T-helper 1 cell treated with Interleukin-12 subunit alpha and Interleukin-12 subunit beta and Interleukin-4 antibody, amounts not matched to agents 30 μg/mL and 1 μg/mL, for 36 hours (primary cell): ENCODE results near the gene SLC6A18.

Experiments
- H3K27ac Mint-ChIP-seq: one replicate; pipeline ENCODE4 v1.8.0; 2021; ENCODE audit warnings: mild to moderate bottlenecking, mixed read lengths
- H3K27me3 Mint-ChIP-seq: one replicate; pipeline ENCODE4 v1.8.0; 2021; ENCODE audit warnings: low read depth, mixed read lengths
- H3K36me3 Mint-ChIP-seq: one replicate; pipeline ENCODE4 v1.8.0; 2021; ENCODE audit warnings: low read depth, mixed read lengths
- H3K4me1 Mint-ChIP-seq: one replicate; pipeline ENCODE4 v1.8.0; 2021; ENCODE audit warnings: low read depth, mixed read lengths
- H3K4me3 Mint-ChIP-seq: one replicate; pipeline ENCODE4 v1.8.0; 2021; ENCODE audit warnings: mild to moderate bottlenecking, moderate library complexity, mixed read lengths
- H3K9me3 Mint-ChIP-seq: one replicate; pipeline ENCODE4 v1.8.0; 2021; ENCODE audit warnings: mixed read lengths

The SLC6A18 gene

DNA sequence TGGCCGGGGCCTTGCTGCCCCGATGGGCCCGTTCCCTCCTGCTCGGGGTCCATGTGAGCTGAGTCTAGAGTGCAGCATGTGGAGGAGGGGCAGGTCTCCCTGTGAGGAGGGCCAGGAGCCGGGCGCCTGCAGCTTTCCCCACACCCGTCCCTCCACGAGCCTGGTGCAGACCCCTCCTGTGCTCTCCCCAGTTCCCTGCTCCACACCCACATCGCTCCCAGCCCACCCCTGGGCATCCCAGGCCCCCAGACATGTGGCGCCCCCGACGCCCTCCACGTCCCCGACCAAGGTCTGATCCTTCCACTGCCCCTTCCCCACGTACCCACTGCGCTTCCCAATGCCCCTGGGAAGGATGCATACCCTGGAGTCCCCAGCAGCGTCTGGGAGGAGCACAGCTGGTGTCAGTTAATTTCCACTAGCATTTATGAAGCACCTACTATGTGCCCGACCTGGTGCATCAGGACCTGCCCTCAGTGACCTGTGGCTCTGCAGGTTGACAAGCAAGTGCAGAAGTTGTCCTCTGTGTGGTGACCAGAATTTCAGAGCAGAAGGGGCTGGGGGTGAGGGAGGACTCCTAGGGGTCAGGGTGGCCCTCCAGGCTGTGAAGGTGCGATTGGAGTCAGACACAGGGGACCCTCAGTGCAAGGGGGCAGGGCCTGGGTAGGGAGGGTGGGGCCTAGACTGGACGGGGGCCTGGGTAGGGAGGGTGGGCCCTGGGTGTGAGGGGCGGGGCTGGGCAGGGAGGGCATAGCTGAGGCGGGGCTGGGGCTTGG lies 10.8 kb upstream of the SLC6A18 start:
- Mint-ChIP-seq H3K36me3 (no peaks in the 10 kb centered on the region), H3K27ac (no peak overlapping the region), H3K9me3 (no peaks in the 10 kb centered on the region), H3K4me3 (no peak overlapping the region), H3K4me1 (no peaks in the 10 kb centered on the region), H3K27me3 (no peaks in the 10 kb centered on the region)

DNA sequence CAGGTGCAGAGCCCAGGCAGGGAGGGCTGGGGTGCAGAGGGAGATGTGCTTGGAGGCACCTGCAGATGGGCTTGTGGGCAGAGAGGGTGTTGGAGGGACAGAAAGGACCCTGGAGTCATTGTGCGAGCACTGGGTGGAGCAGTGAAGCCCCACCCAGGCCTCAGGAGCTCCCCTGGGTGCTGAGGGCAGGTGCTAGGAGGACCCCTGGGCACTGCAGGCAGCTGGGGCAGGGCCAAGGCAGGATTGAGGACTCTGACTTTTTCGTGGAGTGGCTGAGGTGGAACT lies 10.3 kb upstream of the SLC6A18 start:
- Mint-ChIP-seq H3K36me3 (no peaks in the 10 kb centered on the region), H3K27ac (no peak overlapping the region), H3K4me3 (no peak overlapping the region), H3K27me3 (no peaks in the 10 kb centered on the region), H3K4me1 (no peaks in the 10 kb centered on the region), H3K9me3 (no peaks in the 10 kb centered on the region)

DNA sequence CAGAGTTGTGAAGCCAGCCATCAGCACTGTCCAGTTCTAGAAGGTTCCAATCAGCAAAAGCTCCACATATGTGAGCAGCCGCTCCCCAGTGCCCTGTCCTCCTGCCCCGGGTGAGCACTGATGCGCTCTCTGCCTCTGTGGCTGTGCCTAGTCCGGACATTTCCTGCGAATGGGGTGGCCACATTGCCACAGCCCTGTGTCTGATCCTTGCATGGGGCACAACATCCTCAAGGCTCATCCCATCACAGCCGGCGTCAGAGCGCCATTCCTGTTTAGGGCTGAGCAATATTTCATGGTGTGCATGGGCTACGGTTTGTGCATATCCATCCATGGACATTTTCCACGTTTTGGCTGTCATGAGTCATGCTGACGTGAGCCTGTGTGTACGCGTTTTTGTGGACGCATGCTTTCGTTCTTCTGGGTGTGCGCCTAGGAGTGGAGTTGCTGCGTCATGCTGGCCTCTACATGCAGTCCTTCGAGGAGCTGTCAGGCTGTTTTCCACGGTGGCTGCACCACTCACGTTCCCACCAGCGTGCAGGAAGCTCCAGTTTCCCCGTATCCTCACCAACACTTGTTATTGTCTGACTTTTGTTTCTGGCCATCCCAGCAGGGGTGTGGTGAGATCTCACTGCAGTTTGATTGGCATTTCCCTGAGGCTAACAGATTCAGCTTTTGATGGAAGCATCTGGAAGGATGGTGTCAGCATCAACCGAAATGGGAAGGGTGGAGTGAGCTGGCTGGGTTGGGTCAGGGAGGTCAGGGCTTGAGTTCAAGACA lies 9.7 kb upstream of the SLC6A18 start:
- Mint-ChIP-seq H3K4me1 (no peaks in the 10 kb centered on the region), H3K27me3 (no peaks in the 10 kb centered on the region), H3K4me3 (no peak overlapping the region), H3K27ac (no peak overlapping the region), H3K9me3 (no peaks in the 10 kb centered on the region), H3K36me3 (no peaks in the 10 kb centered on the region)

DNA sequence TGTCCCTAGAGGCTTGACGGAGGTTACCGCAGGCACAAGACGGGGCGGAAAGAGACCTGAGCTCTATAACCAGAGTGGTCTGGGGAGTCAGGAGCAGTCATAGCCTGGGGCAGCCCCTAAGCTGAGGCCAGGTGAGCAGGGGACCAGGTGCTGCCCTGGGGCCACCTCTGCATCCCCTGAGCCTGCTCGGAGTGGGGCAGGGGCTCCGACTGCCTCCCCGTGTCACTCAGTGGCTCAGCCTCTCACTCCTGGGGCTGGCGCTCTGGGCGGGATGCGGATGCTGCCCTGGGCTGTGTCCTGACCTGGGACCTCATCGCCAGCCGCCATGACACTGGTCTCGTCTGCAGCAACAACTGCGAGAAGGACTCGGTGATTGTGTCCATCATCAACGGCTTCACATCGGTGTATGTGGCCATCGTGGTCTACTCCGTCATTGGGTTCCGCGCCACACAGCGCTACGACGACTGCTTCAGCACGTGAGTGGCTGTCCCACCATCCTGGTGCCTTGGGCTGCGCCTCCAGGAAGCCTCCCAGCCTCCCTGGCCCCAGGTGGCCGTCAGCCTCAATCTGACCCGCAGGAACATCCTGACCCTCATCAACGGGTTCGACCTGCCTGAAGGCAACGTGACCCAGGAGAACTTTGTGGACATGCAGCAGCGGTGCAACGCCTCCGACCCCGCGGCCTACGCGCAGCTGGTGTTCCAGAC lies 8.8 kb upstream of the SLC6A18 start:
- H3K27ac Mint-ChIP-seq: no peak overlapping the region
- no peaks in the 10 kb centered on the region for H3K27me3 Mint-ChIP-seq

DNA sequence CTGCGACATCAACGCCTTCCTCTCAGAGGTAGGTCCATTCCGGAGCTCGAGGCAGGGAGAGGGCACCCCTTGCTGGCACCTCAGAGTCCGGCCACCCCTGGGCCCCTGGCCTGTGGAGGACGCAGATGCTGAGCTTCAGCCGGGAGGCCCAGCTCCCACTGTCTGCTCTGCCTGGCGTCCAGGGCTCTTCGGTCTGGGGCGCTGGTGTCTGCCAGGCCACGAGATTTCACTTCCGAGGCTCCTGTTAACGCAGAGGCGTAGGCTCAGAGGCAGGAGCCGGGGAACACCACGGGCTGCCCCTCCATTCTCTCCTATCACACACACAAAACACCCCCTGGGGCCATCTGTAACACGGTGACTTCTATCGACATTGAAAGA lies 8.3 kb upstream of the SLC6A18 start:
- no peaks in the 10 kb centered on the region for H3K36me3 Mint-ChIP-seq
- peaks cover under 1% of the 10 kb centered on the region for H3K9me3 Mint-ChIP-seq
- no peaks in the 10 kb centered on the region for H3K4me1 Mint-ChIP-seq
- H3K27ac Mint-ChIP-seq: no peak overlapping the region
- H3K4me3 Mint-ChIP-seq: no peak overlapping the region
- H3K27me3 Mint-ChIP-seq: no peaks in the 10 kb centered on the region

More for the DNA sequence above, 8.8 kb upstream of the SLC6A18 start:
- Mint-ChIP-seq H3K36me3 (no peaks in the 10 kb centered on the region), H3K4me1 (no peaks in the 10 kb centered on the region), H3K9me3 (no peaks in the 10 kb centered on the region), H3K4me3 (no peak overlapping the region)

DNA sequence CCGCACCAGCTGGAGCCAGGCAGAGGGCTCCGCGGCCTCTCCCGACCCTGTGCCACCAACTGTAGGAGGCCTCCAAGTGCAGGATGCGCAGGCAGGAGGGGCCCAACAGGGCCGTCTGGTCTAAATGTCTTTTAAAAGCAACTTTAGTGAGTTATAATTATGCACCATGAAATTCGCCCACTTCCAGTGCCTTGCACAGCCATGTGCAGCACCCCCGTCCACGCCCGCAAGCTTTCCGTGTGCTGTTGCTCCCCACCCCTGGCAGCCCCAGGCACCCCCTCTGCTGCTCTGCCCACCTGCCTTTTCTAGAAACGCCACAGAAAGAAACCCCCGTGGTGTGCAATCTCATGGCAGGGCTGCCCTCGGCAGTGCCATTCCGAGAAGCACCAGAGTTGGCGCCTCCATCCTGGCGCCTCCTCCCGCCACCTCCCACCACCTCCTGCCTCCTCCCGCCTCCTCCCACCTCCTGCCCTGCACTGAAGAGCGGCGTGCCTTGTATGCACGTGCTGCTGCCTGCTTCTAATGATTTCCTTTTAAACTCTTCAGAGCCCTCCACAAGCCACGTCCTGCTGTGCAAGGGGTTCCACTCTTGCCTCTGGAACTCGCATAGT lies 7.5 kb upstream of the SLC6A18 start:
- Mint-ChIP-seq H3K4me3 (no peak overlapping the region), H3K27me3 (no peaks in the 10 kb centered on the region), H3K36me3 (no peaks in the 10 kb centered on the region), H3K4me1 (no peaks in the 10 kb centered on the region), H3K9me3 (peaks cover 8% of the 10 kb centered on the region), H3K27ac (no peak overlapping the region)

DNA sequence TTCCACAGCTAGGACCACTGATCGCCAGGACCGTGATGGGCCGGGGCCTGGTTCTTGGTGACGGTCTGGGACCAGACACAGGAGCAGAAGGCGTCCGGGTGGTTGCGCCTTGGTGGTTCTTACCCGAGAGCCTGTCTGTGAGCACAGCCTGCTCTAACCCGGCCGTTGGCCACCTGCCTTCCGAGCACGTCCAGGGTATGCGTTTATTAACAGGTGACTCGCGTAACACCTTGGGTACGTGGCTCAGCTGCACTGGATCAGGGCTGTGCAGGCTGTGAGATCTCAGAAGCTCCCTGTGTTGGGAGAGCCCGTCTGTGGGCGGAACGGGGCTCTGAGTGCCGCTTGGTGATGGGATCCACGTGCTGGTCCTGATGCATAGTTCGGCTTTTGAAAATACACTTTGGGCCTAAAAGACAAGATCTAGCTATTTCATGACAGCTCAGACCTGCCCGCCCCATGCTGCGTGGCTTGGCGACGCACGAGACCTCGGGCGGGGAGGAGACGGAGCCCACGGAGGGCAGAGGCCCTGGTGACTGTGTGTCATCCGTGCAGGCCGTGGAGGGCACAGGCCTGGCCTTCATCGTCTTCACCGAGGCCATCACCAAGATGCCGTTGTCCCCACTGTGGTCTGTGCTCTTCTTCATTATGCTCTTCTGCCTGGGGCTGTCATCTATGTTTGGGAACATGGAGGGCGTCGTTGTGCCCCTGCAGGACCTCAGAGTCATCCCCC lies 6.7 kb upstream of the SLC6A18 start:
- no peaks in the 10 kb centered on the region for H3K4me1 Mint-ChIP-seq
- no peak overlapping the region for H3K4me3 Mint-ChIP-seq
- peaks cover 8% of the 10 kb centered on the region for H3K9me3 Mint-ChIP-seq
- H3K36me3 Mint-ChIP-seq: no peaks in the 10 kb centered on the region
- no peak overlapping the region for H3K27ac Mint-ChIP-seq
- H3K27me3 Mint-ChIP-seq: no peaks in the 10 kb centered on the region

DNA sequence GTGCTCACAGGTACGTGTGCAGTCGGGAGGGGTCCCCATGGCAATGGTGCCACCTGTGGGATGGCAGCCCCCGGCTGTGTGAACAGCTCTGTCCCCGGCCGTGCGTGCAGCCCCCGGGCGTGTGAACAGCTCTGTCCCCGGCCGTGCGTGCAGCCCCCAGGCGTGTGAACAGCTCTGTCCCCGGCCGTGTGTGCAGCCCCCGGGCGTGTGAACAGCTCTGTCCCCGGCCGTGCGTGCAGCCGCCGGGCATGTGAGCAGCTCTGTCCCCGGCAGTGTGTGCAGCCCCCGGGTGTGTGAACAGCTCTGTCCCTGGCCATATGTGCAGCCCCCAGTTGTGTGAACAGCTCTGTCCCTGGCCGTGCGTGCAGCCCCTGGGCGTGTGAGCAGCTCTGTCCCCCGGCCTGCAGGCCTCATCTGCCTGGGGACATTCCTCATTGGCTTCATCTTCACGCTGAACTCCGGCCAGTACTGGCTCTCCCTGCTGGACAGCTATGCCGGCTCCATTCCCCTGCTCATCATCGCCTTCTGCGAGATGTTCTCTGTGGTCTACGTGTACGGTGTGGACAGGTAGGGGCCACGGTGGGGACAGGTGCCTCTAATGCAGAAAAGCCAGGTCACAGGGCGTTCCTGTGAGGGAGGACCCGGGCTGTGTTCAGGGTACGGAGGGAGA lies 5.9 kb upstream of the SLC6A18 start:
- no peaks in the 10 kb centered on the region for H3K4me1 Mint-ChIP-seq
- H3K9me3 Mint-ChIP-seq: peaks cover 8% of the 10 kb centered on the region
- H3K4me3 Mint-ChIP-seq: no peak overlapping the region
- no peaks in the 10 kb centered on the region for H3K36me3 Mint-ChIP-seq
- no peak overlapping the region for H3K27ac Mint-ChIP-seq
- no peaks in the 10 kb centered on the region for H3K27me3 Mint-ChIP-seq

DNA sequence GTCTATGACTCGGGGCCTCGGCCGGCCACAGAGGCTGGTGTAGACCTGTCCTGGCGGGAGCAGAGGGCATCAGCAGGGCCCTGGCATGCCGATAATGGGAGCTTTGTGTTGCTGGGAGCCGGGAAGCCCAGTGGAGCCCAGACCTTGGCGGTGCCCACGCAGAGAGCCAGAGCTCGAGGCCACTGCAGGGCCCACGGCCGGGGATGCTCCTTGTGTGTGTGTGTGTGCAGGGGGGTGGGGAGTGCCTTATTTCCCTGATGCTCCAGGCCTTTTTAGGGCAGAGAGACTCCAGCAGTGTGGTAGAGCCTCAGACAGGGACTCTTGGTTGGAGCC lies 5.4 kb upstream of the SLC6A18 start:
- Mint-ChIP-seq H3K27ac (no peak overlapping the region), H3K4me3 (no peak overlapping the region), H3K36me3 (no peaks in the 10 kb centered on the region), H3K4me1 (no peaks in the 10 kb centered on the region), H3K9me3 (peaks cover 8% of the 10 kb centered on the region), H3K27me3 (no peaks in the 10 kb centered on the region)

DNA sequence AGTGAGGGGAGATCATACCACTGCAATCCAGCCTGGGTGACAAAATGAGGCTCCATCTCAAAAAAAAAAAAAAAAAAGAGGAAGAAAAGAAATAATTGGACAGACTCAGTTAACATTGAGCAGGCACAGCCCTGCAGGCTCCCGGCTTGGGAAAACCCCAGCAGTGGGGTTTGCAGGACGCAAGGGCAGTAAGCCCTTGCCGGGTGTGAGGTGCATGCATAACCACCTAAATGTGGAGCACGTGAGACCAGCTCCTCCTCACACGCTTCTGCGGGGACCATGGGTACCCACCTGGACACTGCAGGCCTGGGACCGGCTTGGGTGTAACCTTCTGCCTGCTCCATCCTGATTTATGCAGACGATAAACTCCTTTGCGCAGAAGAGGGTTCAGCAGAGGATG lies 4.8 kb upstream of the SLC6A18 start:
- H3K36me3 Mint-ChIP-seq: no peaks in the 10 kb centered on the region
- no peak overlapping the region for H3K4me3 Mint-ChIP-seq
- H3K9me3 Mint-ChIP-seq: peaks cover 8% of the 10 kb centered on the region
- no peaks in the 10 kb centered on the region for H3K27me3 Mint-ChIP-seq
- H3K27ac Mint-ChIP-seq: no peak overlapping the region
- H3K4me1 Mint-ChIP-seq: no peaks in the 10 kb centered on the region

DNA sequence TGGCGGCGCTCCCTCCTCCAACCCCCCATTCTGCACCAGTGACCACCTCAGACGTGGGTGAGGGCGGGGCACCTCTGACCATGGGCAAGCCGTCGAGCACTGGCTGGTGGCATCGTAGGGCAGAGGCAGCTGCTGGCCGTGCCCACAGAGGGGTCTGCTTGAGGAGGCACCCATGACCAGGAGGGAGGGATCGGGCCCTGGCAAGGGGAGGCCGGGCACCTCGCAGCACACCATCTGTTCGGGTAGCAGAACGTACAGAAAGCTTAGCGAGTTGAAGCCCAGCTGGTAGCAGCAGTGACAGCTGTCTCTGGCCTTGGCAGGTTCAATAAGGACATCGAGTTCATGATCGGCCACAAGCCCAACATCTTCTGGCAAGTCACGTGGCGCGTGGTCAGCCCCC lies 4.3 kb upstream of the SLC6A18 start:
- no peak overlapping the region for H3K27ac Mint-ChIP-seq
- H3K9me3 Mint-ChIP-seq: peaks cover 8% of the 10 kb centered on the region
- no peaks in the 10 kb centered on the region for H3K36me3 Mint-ChIP-seq
- no peaks in the 10 kb centered on the region for H3K27me3 Mint-ChIP-seq
- H3K4me1 Mint-ChIP-seq: no peaks in the 10 kb centered on the region
- H3K4me3 Mint-ChIP-seq: no peak overlapping the region

DNA sequence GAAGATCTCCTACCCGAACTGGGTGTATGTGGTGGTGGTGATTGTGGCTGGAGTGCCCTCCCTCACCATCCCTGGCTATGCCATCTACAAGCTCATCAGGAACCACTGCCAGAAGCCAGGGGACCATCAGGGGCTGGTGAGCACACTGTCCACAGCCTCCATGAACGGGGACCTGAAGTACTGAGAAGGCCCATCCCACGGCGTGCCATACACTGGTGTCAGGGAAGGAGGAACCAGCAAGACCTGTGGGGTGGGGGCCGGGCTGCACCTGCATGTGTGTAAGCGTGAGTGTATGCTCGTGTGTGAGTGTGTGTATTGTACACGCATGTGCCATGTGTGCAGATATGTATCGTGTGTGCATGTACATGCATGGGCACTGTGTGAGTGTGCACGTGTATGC lies 3.5 kb upstream of the SLC6A18 start:
- no peaks in the 10 kb centered on the region for H3K36me3 Mint-ChIP-seq
- H3K9me3 Mint-ChIP-seq: peaks cover 8% of the 10 kb centered on the region
- H3K4me1 Mint-ChIP-seq: no peaks in the 10 kb centered on the region
- H3K4me3 Mint-ChIP-seq: no peak overlapping the region
- H3K27ac Mint-ChIP-seq: no peak overlapping the region
- no peaks in the 10 kb centered on the region for H3K27me3 Mint-ChIP-seq

DNA sequence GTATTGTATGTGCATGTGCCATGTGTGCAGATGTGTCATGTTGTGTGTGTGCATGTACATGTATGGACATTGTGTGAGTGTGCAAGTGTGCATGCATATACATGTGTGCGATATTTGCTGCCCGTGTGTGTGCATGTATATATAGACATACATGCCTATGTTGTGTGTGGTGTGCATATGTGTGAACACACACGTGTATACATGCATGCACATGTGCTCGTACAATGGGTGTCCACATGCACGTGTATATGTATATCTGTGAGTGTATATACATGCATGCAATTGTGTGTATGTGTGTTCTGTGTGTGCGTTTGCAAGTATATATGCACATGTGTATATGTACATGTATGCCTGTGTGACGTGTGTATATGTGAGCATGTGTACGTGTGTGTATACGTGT lies 3.0 kb upstream of the SLC6A18 start:
- peaks cover 8% of the 10 kb centered on the region for H3K9me3 Mint-ChIP-seq
- H3K27me3 Mint-ChIP-seq: no peaks in the 10 kb centered on the region
- H3K36me3 Mint-ChIP-seq: no peaks in the 10 kb centered on the region
- H3K27ac Mint-ChIP-seq: no peak overlapping the region
- no peaks in the 10 kb centered on the region for H3K4me1 Mint-ChIP-seq
- H3K4me3 Mint-ChIP-seq: no peak overlapping the region
